Endothelial cell of umbilical vein (primary cell): ENCODE results near the gene KIRREL1. TPM values are rescaled to one million over a fixed set of nuclear protein-coding genes. Genes with fewer than 3 reads are reported as not detected.

Experiments used
- BruUV-seq: library from RNA; stranded (reverse); fragments of 400-500 nt; replicated peaks from 2 replicates; lab custom pipeline; 2021; lab: Mats Ljungman, UMichigan
- CTCF ChIA-PET: fragments of 300-600, 350-600 bp; sonication (Branson Sonifier 250); formaldehyde crosslinking; loops from one replicate; lab custom pipeline; 2021; ENCODE audit warnings: antibody characterized with exemption, inconsistent platforms; lab: Charles Lee
- POLR2A ChIA-PET: fragments of 300-600, 350-600 bp; sonication (Branson Sonifier 250); formaldehyde crosslinking; loops from one replicate; lab custom pipeline; 2021; ENCODE audit warnings: antibody characterized with exemption, inconsistent platforms; lab: Charles Lee
- DNase-seq: peaks from one replicate; pipeline ENCODE4 v3.0.0-alpha.2; 2011; ENCODE audit warnings: low read depth, low spot score
- FAIRE-seq: peaks from 2 replicates; lab custom pipeline; 2011; peaks lifted over from hg19 to GRCh38; lab: Jason Lieb, UNC
- H2AFZ ChIP-seq: 2 replicates; pipeline ENCODE4 v1.6.0; 2012; ENCODE audit warnings: low read depth, low read length, control low read depth, inconsistent platforms
- H3K27ac ChIP-seq: 2 replicates; pipeline ENCODE4 v1.5.1; 2011; ENCODE audit warnings: low read depth, mild to moderate bottlenecking, control low read depth, low read length, moderate library complexity; ENCODE audit not compliant: insufficient read depth
- H3K27me3 ChIP-seq, 2 experiments: 2 replicates each; pipeline versions ENCODE4 v1.6.0 to v1.6.1; 2011; ENCODE audit warnings: low read length in 2 of 2, mixed read lengths in 1 of 2; ENCODE audit not compliant: control insufficient read depth in 2 of 2, insufficient read depth in 2 of 2
- H3K36me3 ChIP-seq, 2 experiments: 2 replicates in 1 of 2; 3 replicates in 1 of 2; pipeline ENCODE4 v1.5.1; 2011; ENCODE audit warnings: low read length in 2 of 2, mild to moderate bottlenecking in 1 of 2, moderate library complexity in 1 of 2; ENCODE audit not compliant: control insufficient read depth in 2 of 2, insufficient read depth in 2 of 2; ENCODE audit errors: extremely low read depth in 1 of 2
- H3K4me1 ChIP-seq: 3 replicates; pipeline ENCODE4 v1.5.1; 2011; ENCODE audit warnings: mild to moderate bottlenecking, low read length; ENCODE audit not compliant: control insufficient read depth, insufficient read depth; ENCODE audit errors: extremely low read depth
- H3K4me2 ChIP-seq: 2 replicates; pipeline ENCODE4 v1.6.1; 2011; ENCODE audit warnings: low read length, control low read depth, mixed read lengths; ENCODE audit not compliant: insufficient read depth
- H3K4me3 ChIP-seq, 3 experiments: fragments of 200-600 bp in 1 of 3; sonication (generic), shearing (Covaris generic) in 1 of 3; replicated peaks in 1 of 3; 2 replicates each; pipeline ENCODE4 v1.5.1; 2011 to 2016; ENCODE audit warnings: control low read depth in 3 of 3, low read length in 3 of 3, mild to moderate bottlenecking in 2 of 3, inconsistent platforms in 1 of 3, low read depth in 1 of 3, moderate library complexity in 1 of 3; ENCODE audit not compliant: insufficient read depth in 1 of 3
- H3K79me2 ChIP-seq: 2 replicates; pipeline ENCODE4 v1.6.0; 2012; ENCODE audit warnings: low read length, inconsistent platforms; ENCODE audit not compliant: control insufficient read depth, insufficient read depth
- H3K9ac ChIP-seq: replicated peaks from 2 replicates; pipeline ENCODE3; 2011; ENCODE audit warnings: low read length, control low read depth; ENCODE audit not compliant: insufficient read depth; ENCODE audit errors: extremely low read depth
- H3K9me1 ChIP-seq: replicated peaks from 3 replicates; pipeline ENCODE4 v1.6.0; 2011; ENCODE audit warnings: mild to moderate bottlenecking, low read length; ENCODE audit not compliant: control insufficient read depth, insufficient read depth; ENCODE audit errors: extremely low read depth
- H3K9me3 ChIP-seq: replicated peaks from 2 replicates; pipeline ENCODE4 v1.5.1; 2012; ENCODE audit warnings: low read length, inconsistent platforms; ENCODE audit not compliant: control insufficient read depth, insufficient read depth
- H4K20me1 ChIP-seq: replicated peaks from 2 replicates; pipeline ENCODE3; 2011; ENCODE audit warnings: mild to moderate bottlenecking, low read length; ENCODE audit not compliant: control insufficient read depth, insufficient read depth; ENCODE audit errors: extremely low read depth
- CTCF ChIP-seq, 2 donors: IDR thresholded peaks; 1 replicate in 1 of 2; 2 replicates in 1 of 2; pipeline ENCODE4 v1.5.1; 2011; ENCODE audit warnings: low read length in 2 of 2, mild to moderate bottlenecking in 2 of 2, moderate library complexity in 2 of 2, control low read depth in 1 of 2, inconsistent platforms in 1 of 2, low read depth in 1 of 2; ENCODE audit not compliant: insufficient read depth in 1 of 2; ENCODE audit errors: extremely low read depth in 1 of 2
- FOS ChIP-seq: IDR thresholded peaks from 2 replicates; pipeline ENCODE4 v1.6.1; 2011; ENCODE audit warnings: mild to moderate bottlenecking, low read length, moderate library complexity, borderline replicate concordance; ENCODE audit not compliant: insufficient read depth
- JUN ChIP-seq: IDR thresholded peaks from 2 replicates; pipeline ENCODE4 v1.6.1; 2011; ENCODE audit warnings: borderline replicate concordance, low read depth; ENCODE audit not compliant: insufficient read length, insufficient read depth
- MAX ChIP-seq: IDR thresholded peaks from 2 replicates; pipeline ENCODE4 v1.6.1; 2011; ENCODE audit not compliant: insufficient read depth, insufficient read length
- dilution Hi-C: fragments of 300-500 bp; cut with MboI; formaldehyde crosslinking; loops from one replicate; pipeline ENCODE4 v1.15.0; 2019; ENCODE audit warnings: low sequenced_read_pairs; ENCODE audit not compliant: extremely low pct_ligation_motif_present
- intact Hi-C: fragments of 100-400 bp; cut with micrococcal nuclease; formaldehyde crosslinking; loops from one replicate; pipeline ENCODE4 v1.10.0; 2022
- polyA plus RNA-seq, 4 experiments: library from polyadenylated mRNA; depleted of rRNA in 3 of 4; stranded (reverse) in 3 of 4; unstranded in 1 of 4; fragments of >200 nt; gene quantifications; 2 replicates each; pipeline versions ENCODE4 v1.2.1 to v1.2.3, GENCODE V29; 2011 to 2012; ENCODE audit warnings: missing spikeins in 1 of 4
- total RNA-seq: library from RNA; stranded (reverse); gene quantifications from 2 replicates; pipeline ENCODE4 v1.2.3, GENCODE V29; 2021

Gene KIRREL1
- total and polyA plus RNA-seq, 2 donors (not counting 3 experiments of a cell fraction or from before 2014, with no cell fraction given): 35.6 to 57.6 TPM

GRCh38 chr1:157969697-157970485, 23.6 kb upstream of the KIRREL1 start:
- H4K20me1 ChIP-seq: no peaks in the 10 kb centered on the region
- no peaks in the 10 kb centered on the region for H3K79me2 ChIP-seq
- no TSS peak for BruUV-seq
- H3K9ac ChIP-seq: no peak overlapping the region
- TF ChIP-seq FOS (peak; percentile 73), MAX (no peak), JUN (peak; percentile 55), CTCF (IDR thresholded peaks at IDR 0.05; ENCODE audit: extremely low read depth in 1 of 2, insufficient read depth in 1 of 2, low read depth in 1 of 2, low read length in 2 of 2) (peak; percentile 75 to 90)
- CTCF ChIA-PET: interaction anchor here (0.9 to 6.5 kb wide), 15 partner anchors 9 to 1030 kb away, joined by 3 to 243 read pairs (median 5); no protein-coding TSS in a partner anchor
- H3K9me3 ChIP-seq: no peaks in the 10 kb centered on the region
- peak; percentile 90 for DNase-seq
- no peaks in the 10 kb centered on the region for H3K9me1 ChIP-seq
- FAIRE-seq: peak; percentile 98
- intact Hi-C loops: loop anchor here (1.0 to 10.0 kb wide), 7 partner anchors 22 to 575 kb away; no protein-coding TSS in a partner anchor
- dilution Hi-C loops: no loop called here
- POLR2A ChIA-PET: interaction anchor here (0.6 to 1.0 kb wide), 2 partner anchors 23 to 38 kb away, joined by 3 read pairs; no protein-coding TSS in a partner anchor
- peaks cover 17% of the 10 kb centered on the region for H3K4me1 ChIP-seq
- no peaks in the 10 kb centered on the region for H3K36me3 ChIP-seq
- H3K4me2 ChIP-seq: peak overlapping the region; percentile 36
- H3K27me3 ChIP-seq: peaks cover 2 to 4% of the 10 kb centered on the region in 2 experiments
- peak overlapping the region; percentile 10 for H3K27ac ChIP-seq
- H2AFZ ChIP-seq: no peak overlapping the region
- no peak overlapping the region for H3K4me3 ChIP-seq
